ENCODE measurements around the gene LYPD5.

- TF ChIP-seq ZFP36 (IDR thresholded peaks at IDR 0.05; ENCODE audit: borderline replicate concordance, partially characterized antibody) = no peak
- no peak for TF ChIP-seq CTCF (IDR thresholded peaks at IDR 0.05)
Observed at GRCh38 chr19:43777163-43777695, 25.0 kb downstream of the LYPD5 start.
